H1 (cell line): Measurements from ENCODE around the gene SIRT7. TPM values are rescaled to one million over a fixed set of nuclear protein-coding genes. Genes with fewer than 3 reads are reported as not detected.
A peak's percentile ranks its signal among the peaks of the same experiment; 100 is the strongest.

Experiments
- CTCF ChIA-PET: fragments of 300-600 bp; sonication (Branson Sonifier 250); formaldehyde crosslinking; loops from one replicate; lab custom pipeline; 2021; ENCODE audit not compliant: partially characterized antibody; lab: Charles Lee
- POLR2A ChIA-PET: fragments of 300-600 bp; sonication (Branson Sonifier 250); formaldehyde crosslinking; loops from one replicate; lab custom pipeline; 2021; ENCODE audit warnings: inconsistent platforms; ENCODE audit not compliant: partially characterized antibody; lab: Charles Lee
- DNase-seq, 2 experiments: peaks; one replicate each; pipeline versions ENCODE4 v3.0.0 to v3.0.0-alpha.2; 2010 to 2022; ENCODE audit warnings: low spot score in 2 of 2, low read depth in 1 of 2, mixed read lengths in 1 of 2
- FAIRE-seq: peaks from 2 replicates; lab custom pipeline; 2011; peaks lifted over from hg19 to GRCh38; lab: Jason Lieb, UNC
- H2AFZ ChIP-seq: 2 replicates; pipeline ENCODE4 v1.8.1; 2012; ENCODE audit warnings: low read length, inconsistent platforms
- H2AK5ac ChIP-seq: 2 replicates; pipeline ENCODE4 v1.6.1; 2013; ENCODE audit warnings: low read depth, low read length
- H2BK120ac ChIP-seq: replicated peaks from 2 replicates; pipeline ENCODE3; 2013; ENCODE audit warnings: low read depth, low read length, inconsistent platforms
- H2BK12ac ChIP-seq: 2 replicates; pipeline ENCODE4 v1.6.1; 2013; ENCODE audit warnings: low read depth, low read length
- H2BK15ac ChIP-seq: 2 replicates; pipeline ENCODE4 v1.6.1; 2013; ENCODE audit warnings: low read length
- H2BK20ac ChIP-seq: 2 replicates; pipeline ENCODE4 v1.6.1; 2013; ENCODE audit warnings: low read length
- H2BK5ac ChIP-seq: 2 replicates; pipeline ENCODE4 v1.6.1; 2013; ENCODE audit warnings: low read depth, low read length
- H3K14ac ChIP-seq: 2 replicates; pipeline ENCODE4 v1.6.1; 2013; ENCODE audit warnings: inconsistent platforms; ENCODE audit not compliant: insufficient read length
- H3K18ac ChIP-seq: 2 replicates; pipeline ENCODE4 v1.6.1; 2013; ENCODE audit warnings: low read length; ENCODE audit errors: extremely low read depth
- H3K23ac ChIP-seq: 2 replicates; pipeline ENCODE4 v1.6.1; 2013; ENCODE audit warnings: inconsistent platforms; ENCODE audit not compliant: insufficient read length
- H3K23me2 ChIP-seq: 2 replicates; pipeline ENCODE4 v1.6.1; 2013; ENCODE audit warnings: low read depth, low read length
- H3K27ac ChIP-seq: 2 replicates; pipeline ENCODE4 v1.6.1; 2011; ENCODE audit warnings: low read depth, low read length, inconsistent platforms
- H3K27me3 ChIP-seq, 4 experiments: replicated peaks in 1 of 4; 1 replicate in 1 of 4; 2 replicates in 3 of 4; pipeline versions ENCODE4 v1.6.1 to v1.8.1; 2011 to 2013; ENCODE audit warnings: low read length in 3 of 4, mild to moderate bottlenecking in 3 of 4, inconsistent platforms in 2 of 4, mixed read lengths in 2 of 4, moderate library complexity in 1 of 4; ENCODE audit not compliant: control insufficient read depth in 3 of 4, insufficient read depth in 3 of 4; ENCODE audit errors: extremely low read depth in 1 of 4
- H3K36me3 ChIP-seq, 4 experiments: 2 replicates each; pipeline versions ENCODE4 v1.6.1 to v1.8.1; 2011 to 2013; ENCODE audit warnings: mild to moderate bottlenecking in 4 of 4, low read length in 3 of 4, moderate library complexity in 2 of 4, control low read depth in 1 of 4, inconsistent platforms in 1 of 4; ENCODE audit not compliant: insufficient read depth in 4 of 4, control insufficient read depth in 2 of 4
- H3K4ac ChIP-seq: replicated peaks from 2 replicates; pipeline ENCODE3; 2013; ENCODE audit warnings: low read length, low read depth, mixed read lengths, inconsistent platforms; ENCODE audit not compliant: insufficient read length
- H3K4me1 ChIP-seq, 4 experiments: replicated peaks in 1 of 4; 1 replicate in 1 of 4; 2 replicates in 3 of 4; pipeline versions ENCODE4 v1.6.1 to v1.8.1; 2011 to 2013; ENCODE audit warnings: low read length in 3 of 4, inconsistent platforms in 2 of 4, mixed read lengths in 1 of 4; ENCODE audit not compliant: insufficient read depth in 4 of 4, control insufficient read depth in 3 of 4
- H3K4me2 ChIP-seq, 2 experiments: 2 replicates each; pipeline versions ENCODE4 v1.6.1 to v1.8.1; 2011 to 2013; ENCODE audit warnings: low read depth in 2 of 2, low read length in 2 of 2, control low read depth in 1 of 2, inconsistent platforms in 1 of 2, mild to moderate bottlenecking in 1 of 2; ENCODE audit not compliant: insufficient read depth in 1 of 2
- H3K4me3 ChIP-seq, 4 experiments: fragments of 200-600, 300-600 bp in 1 of 4; sonication (generic), shearing (Covaris generic), sonication (Bioruptor Twin) in 1 of 4; 2 replicates each; pipeline versions ENCODE4 v1.5.1 to v1.8.1; 2011 to 2016; ENCODE audit warnings: low read length in 4 of 4, low read depth in 3 of 4, control low read depth in 2 of 4, inconsistent platforms in 2 of 4, mild to moderate bottlenecking in 2 of 4, mixed read lengths in 1 of 4, moderate library complexity in 1 of 4; ENCODE audit not compliant: insufficient read depth in 2 of 4; ENCODE audit errors: extremely low read depth in 1 of 4
- H3K56ac ChIP-seq: replicated peaks from 2 replicates; pipeline ENCODE3; 2013; ENCODE audit warnings: low read depth, mild to moderate bottlenecking, mixed read lengths, low read length, inconsistent platforms; ENCODE audit not compliant: insufficient read length
- H3K79me1 ChIP-seq: 2 replicates; pipeline ENCODE4 v1.6.1; 2013; ENCODE audit warnings: low read depth, low read length, control low read depth
- H3K79me2 ChIP-seq, 2 experiments: 2 replicates each; pipeline versions ENCODE4 v1.6.1 to v1.8.1; 2012 to 2013; ENCODE audit warnings: low read length in 2 of 2, mild to moderate bottlenecking in 2 of 2, inconsistent platforms in 1 of 2; ENCODE audit not compliant: insufficient read depth in 2 of 2, control insufficient read depth in 1 of 2
- H3K9ac ChIP-seq, 4 experiments: replicated peaks in 1 of 4; 1 replicate in 1 of 4; 2 replicates in 3 of 4; pipeline versions ENCODE4 v1.6.1 to v1.8.1; 2011 to 2013; ENCODE audit warnings: low read depth in 3 of 4, low read length in 3 of 4, control low read depth in 2 of 4, mild to moderate bottlenecking in 2 of 4, moderate library complexity in 2 of 4, inconsistent platforms in 1 of 4; ENCODE audit errors: extremely low read depth in 1 of 4
- H3K9me3 ChIP-seq, 2 experiments: 2 replicates each; pipeline versions ENCODE4 v1.6.1 to v1.8.1; 2012 to 2013; ENCODE audit warnings: mild to moderate bottlenecking in 2 of 2, moderate library complexity in 2 of 2, control low read depth in 1 of 2, inconsistent platforms in 1 of 2, low read depth in 1 of 2, low read length in 1 of 2, mixed read lengths in 1 of 2; ENCODE audit not compliant: insufficient read depth in 2 of 2
- H4K20me1 ChIP-seq, 2 experiments: replicated peaks in 1 of 2; 2 replicates each; pipeline versions ENCODE3 to v1.8.1; 2011 to 2013; ENCODE audit warnings: inconsistent platforms in 2 of 2, low read length in 2 of 2, mild to moderate bottlenecking in 1 of 2; ENCODE audit not compliant: insufficient read depth in 2 of 2, control insufficient read depth in 1 of 2
- H4K5ac ChIP-seq: 2 replicates; pipeline ENCODE4 v1.6.1; 2013; ENCODE audit warnings: low read length, low read depth, mixed read lengths, inconsistent platforms; ENCODE audit not compliant: insufficient read length
- H4K8ac ChIP-seq: 2 replicates; pipeline ENCODE4 v1.8.0; 2013; ENCODE audit warnings: mild to moderate bottlenecking, moderate library complexity, low read length, inconsistent platforms; ENCODE audit not compliant: insufficient read depth; ENCODE audit errors: extremely low read depth
- H4K91ac ChIP-seq: replicated peaks from 2 replicates; pipeline ENCODE3; 2013; ENCODE audit warnings: low read length, mixed read lengths, inconsistent platforms; ENCODE audit not compliant: insufficient read length
- ATF3 ChIP-seq: IDR thresholded peaks from 2 replicates; pipeline ENCODE4 v1.6.1; 2011; ENCODE audit warnings: low read depth, mild to moderate bottlenecking, low read length; ENCODE audit not compliant: insufficient read depth
- CBX8 ChIP-seq: fragments of 300-800, 300-1000 bp; sonication (generic); IDR thresholded peaks from 2 replicates; pipeline ENCODE4 v1.7.1; 2016; ENCODE audit warnings: low read depth, low read length, borderline replicate concordance
- CREB1 ChIP-seq: IDR thresholded peaks from 2 replicates; pipeline ENCODE4 v1.6.1; 2012; ENCODE audit warnings: inconsistent platforms
- FOSL1 ChIP-seq: IDR thresholded peaks from 2 replicates; pipeline ENCODE4 v1.6.1; 2011; ENCODE audit warnings: mild to moderate bottlenecking, low read depth, low read length, moderate library complexity; ENCODE audit not compliant: insufficient read depth
- GABPA ChIP-seq: IDR thresholded peaks from 2 replicates; pipeline ENCODE4 v1.6.1; 2011; ENCODE audit warnings: mild to moderate bottlenecking, low read length, moderate library complexity, borderline replicate concordance; ENCODE audit not compliant: insufficient read depth
- KDM5A ChIP-seq: fragments of 200-600 bp; IDR thresholded peaks from 2 replicates; pipeline ENCODE4 v1.7.1; 2012; ENCODE audit warnings: mild to moderate bottlenecking, low read length, inconsistent platforms, mixed read lengths
- SIX5 ChIP-seq: IDR thresholded peaks from 2 replicates; pipeline ENCODE4 v1.6.1; 2011; ENCODE audit warnings: mild to moderate bottlenecking, low read depth, low read length
- TAF7 ChIP-seq: optimal IDR thresholded peaks from 2 replicates; pipeline ENCODE3; 2011; ENCODE audit warnings: low read depth, mild to moderate bottlenecking, inconsistent platforms, low read length, moderate library complexity, borderline replicate concordance
- TEAD4 ChIP-seq: IDR thresholded peaks from 2 replicates; pipeline ENCODE4 v1.6.1; 2012; ENCODE audit warnings: low read depth, low read length, inconsistent platforms, mixed read lengths
- WGBS, 2 experiments: shearing (Covaris generic) in 1 of 2; methylation state at CpG; one replicate each; pipeline versions ENCODE4 v1.1.6 to v1.1.7; 2013 to 2015; ENCODE audit warnings: low lambda C conversion rate in 2 of 2, mixed read lengths in 2 of 2, inconsistent platforms in 1 of 2, low coverage in 1 of 2, missing lambda C conversion rate in 1 of 2; ENCODE audit not compliant: insufficient replicate concordance in 2 of 2, insufficient coverage in 1 of 2, insufficient read length in 1 of 2; ENCODE audit errors: extremely low coverage in 1 of 2, missing lambda C conversion rate in 1 of 2; 5-methylcytosine and 5-hydroxymethylcytosine counted together
- polyA plus RNA-seq, 7 experiments: library from polyadenylated mRNA; depleted of rRNA in 3 of 7; stranded (reverse) in 5 of 7; unstranded in 2 of 7; fragments of >200 nt in 5 of 7; fragments of 200-250 nt in 2 of 7; gene quantifications; 1 replicate in 5 of 7; 2 replicates in 1 of 7; 4 replicates in 1 of 7; pipeline versions ENCODE4 v1.2.1 to v1.2.3, GENCODE V29; 2011 to 2013; ENCODE audit warnings: missing spikeins in 2 of 7, mixed read lengths in 2 of 7
- total RNA-seq: library from RNA; stranded (reverse); fragmentation: NEBNext Ultra II Directional; extraction: Animal tissue kit (Norgen Biotek cat#: 25700); gene quantifications from 2 replicates; pipeline ENCODE4 v1.2.1, GENCODE V29; 2021

Gene SIRT7
- total and polyA plus RNA-seq, 2 of the 8 experiments (the other 6 are each of a cell fraction or from before 2014, with no cell fraction given) = 5.8 to 16.6 TPM

GRCh38 chr17:81889602-81890001 is 28.4 kb downstream of the SIRT7 start:
- no peak for FAIRE-seq
- Histone ChIP-seq H3K4ac (no peak overlapping the region), H2BK15ac (no peak overlapping the region), H2AK5ac (no peak overlapping the region), H3K4me3 (peak overlapping the region in 1 of 4 experiments; percentile 89; a peak in 3 of 8 replicates), H3K27me3 (no peaks in the 10 kb centered on the region), H3K56ac (no peak overlapping the region), H2BK20ac (no peak overlapping the region), H3K18ac (no peak overlapping the region), H3K4me1 (peaks cover 0 to 3% (median 2%) of the 10 kb centered on the region in 4 experiments; a peak in 5 of 7 replicates), H3K9ac (no peak overlapping the region), H3K79me1 (peaks cover 18% of the 10 kb centered on the region), H3K9me3 (no peaks in the 10 kb centered on the region), H4K20me1 (peaks cover 17 to 23% of the 10 kb centered on the region in 2 experiments), H3K4me2 (peak overlapping the region in 1 of 2 experiments; percentile 75; a peak in 1 of 4 replicates), H2AFZ (no peak overlapping the region), H2BK12ac (peak overlapping the region; percentile 39; the same call in 1 of the 2 replicates), H3K14ac (no peak overlapping the region), H3K27ac (no peak overlapping the region), H2BK5ac (no peak overlapping the region), H4K5ac (no peak overlapping the region), H3K23me2 (peaks cover 5% of the 10 kb centered on the region; the same call in 1 of the 2 replicates), H2BK120ac (no peak overlapping the region), H4K91ac (no peak overlapping the region), H3K36me3 (peaks cover 28 to 50% (median 36%) of the 10 kb centered on the region in 4 experiments), H4K8ac (no peak overlapping the region), H3K79me2 (peaks cover 8 to 41% of the 10 kb centered on the region in 2 experiments), H3K23ac (no peak overlapping the region)
- TF ChIP-seq CREB1 = no peak
- TF ChIP-seq TAF7 = no peak
- no peak for TF ChIP-seq TEAD4
- TF ChIP-seq GABPA = no peak
- TF ChIP-seq FOSL1 = no peak
- no peak for TF ChIP-seq SIX5
- TF ChIP-seq KDM5A = no peak
- TF ChIP-seq ATF3 = no peak
- TF ChIP-seq CBX8 = no peak
- POLR2A ChIA-PET = interaction anchor here (0.6 to 12.3 kb wide), 10 partner anchors 13 to 181 kb away, joined by 3 to 151 read pairs (median 4); partner anchors contain the start of gene ARHGDIA
- DNase-seq = no peak
- WGBS, 2 experiments = 96% methylated on average over 9 of the region's 9 CpGs; no CpG with 5 or more reads in 1 of the 2 experiments
- CTCF ChIA-PET = no interaction called here
